HepG2 (cell line): ENCODE measurements around the gene AQP11. TPM values are rescaled to one million over a fixed set of nuclear protein-coding genes. Genes with fewer than 3 reads are reported as not detected.

Experiments used
- ATAC-seq: fragments of 200-7000 bp; cut with Tn5 transposase; 3 replicates; pipeline ENCODE4 v1.9.1; 2020; ENCODE audit warnings: mild to moderate bottlenecking, moderate library complexity
- BruUV-seq: library from RNA; stranded (reverse); fragments of 400-500 nt; replicated peaks from 2 replicates; lab custom pipeline; 2021; lab: Mats Ljungman, UMichigan
- CTCF ChIA-PET: fragments of 300-600 bp; formaldehyde crosslinking; extraction: SDS; loops from one replicate; lab custom pipeline; 2021; ENCODE audit warnings: low total read pairs, inconsistent platforms, low intra/inter-chr PET ratio; lab: Yijun Ruan, JAX
- POLR2A ChIA-PET: fragments of 350-600 bp; sonication (Branson Sonifier 250); formaldehyde crosslinking; loops from one replicate; lab custom pipeline; 2020; ENCODE audit warnings: antibody characterized with exemption, inconsistent platforms; lab: Yijun Ruan, JAX
- DNase-seq: peaks from one replicate; pipeline ENCODE4 v3.0.0-alpha.2; 2015; ENCODE audit warnings: low spot score
- FAIRE-seq: peaks from 3 replicates; lab custom pipeline; 2011; peaks lifted over from hg19 to GRCh38; lab: Jason Lieb, UNC
- H2AFZ ChIP-seq: one replicate; pipeline ENCODE4 v1.6.1; 2011; ENCODE audit warnings: low read length, inconsistent platforms
- H3K27ac ChIP-seq: fragments of 300-600 bp; 3 replicates; pipeline ENCODE4 v1.8.0; 2011; ENCODE audit warnings: mixed run types, mild to moderate bottlenecking, mixed read lengths, low read length, inconsistent platforms; ENCODE audit not compliant: insufficient read depth; ENCODE audit errors: extremely low read length
- H3K27me3 ChIP-seq, 2 experiments: fragments of 200-600 bp in 1 of 2; 2 replicates in 1 of 2; 3 replicates in 1 of 2; pipeline versions ENCODE4 v1.6.0 to v1.8.0; 2011; ENCODE audit warnings: low read length in 2 of 2, mild to moderate bottlenecking in 2 of 2, moderate library complexity in 2 of 2, inconsistent platforms in 1 of 2; ENCODE audit not compliant: insufficient read depth in 2 of 2, control insufficient read depth in 1 of 2
- H3K36me3 ChIP-seq, 2 experiments: fragments of 200-600 bp in 1 of 2; replicated peaks in 1 of 2; 2 replicates in 1 of 2; 3 replicates in 1 of 2; pipeline versions ENCODE4 v1.5.1 to v1.8.0; 2011; ENCODE audit warnings: low read length in 2 of 2, inconsistent platforms in 1 of 2; ENCODE audit not compliant: insufficient read depth in 2 of 2, control insufficient read depth in 1 of 2
- H3K4me1 ChIP-seq: 2 replicates; pipeline ENCODE4 v1.5.1; 2012; ENCODE audit warnings: low read length, inconsistent platforms; ENCODE audit not compliant: insufficient read depth
- H3K4me2 ChIP-seq: 2 replicates; pipeline ENCODE4 v1.6.0; 2011; ENCODE audit warnings: low read depth, low read length, inconsistent platforms
- H3K4me3 ChIP-seq, 3 experiments: fragments of 200-600 bp in 1 of 3; sonication (generic), shearing (Covaris generic) in 1 of 3; replicated peaks in 1 of 3; 2 replicates each; pipeline ENCODE4 v1.5.1; 2011 to 2016; ENCODE audit warnings: low read length in 3 of 3, inconsistent platforms in 2 of 3, low read depth in 2 of 3, mild to moderate bottlenecking in 2 of 3, control low read depth in 1 of 3, mixed read lengths in 1 of 3; ENCODE audit not compliant: insufficient read depth in 1 of 3
- H3K79me2 ChIP-seq: one replicate; pipeline ENCODE4 v1.6.1; 2011; ENCODE audit warnings: low read length, inconsistent platforms; ENCODE audit not compliant: insufficient read depth
- H3K9ac ChIP-seq: 2 replicates; pipeline ENCODE4 v1.6.0; 2011; ENCODE audit warnings: mild to moderate bottlenecking, low read depth, low read length, inconsistent platforms; ENCODE audit not compliant: insufficient read depth
- H3K9me3 ChIP-seq: 2 replicates; pipeline ENCODE4 v1.5.1; 2012; ENCODE audit warnings: mild to moderate bottlenecking, low read length
- H4K20me1 ChIP-seq: 2 replicates; pipeline ENCODE4 v1.6.0; 2011; ENCODE audit warnings: inconsistent platforms, mild to moderate bottlenecking, low read length, moderate library complexity; ENCODE audit not compliant: insufficient read depth
- AGO1 ChIP-seq: fragments of 200-400 bp; formaldehyde crosslinking; IDR thresholded peaks from 2 replicates; pipeline ENCODE4 v1.6.1; 2017; ENCODE audit warnings: mild to moderate bottlenecking, low read depth, low read length, moderate library complexity; ENCODE audit not compliant: poor library complexity, severe bottlenecking
- ELF3 ChIP-seq: IDR thresholded peaks from 2 replicates; pipeline ENCODE4 v1.6.1; 2016; ENCODE audit warnings: missing genetic modification reagents, missing compliant biosample characterization
- GLI4 ChIP-seq: sonication (generic); formaldehyde crosslinking; IDR thresholded peaks from 2 replicates; pipeline ENCODE4 v1.5.1; 2020; ENCODE audit warnings: missing genetic modification reagents, mild to moderate bottlenecking, moderate library complexity, borderline replicate concordance
- HNF4G ChIP-seq, 2 experiments: sonication (generic) in 1 of 2; formaldehyde crosslinking in 1 of 2; IDR thresholded peaks; 2 replicates each; pipeline versions ENCODE4 v1.4.0 to v1.6.1; 2011 to 2020; ENCODE audit warnings: borderline replicate concordance in 2 of 2, low read depth in 2 of 2, mild to moderate bottlenecking in 2 of 2, low read length in 1 of 2, missing genetic modification reagents in 1 of 2, moderate library complexity in 1 of 2
- NKX3-1 ChIP-seq: sonication (generic); formaldehyde crosslinking; IDR thresholded peaks from 2 replicates; pipeline ENCODE4 v1.5.0; 2020; ENCODE audit warnings: missing genetic modification reagents
- RBM22 ChIP-seq: fragments of 200-400 bp; formaldehyde crosslinking; optimal IDR thresholded peaks from 2 replicates; pipeline ENCODE3; 2017; ENCODE audit warnings: mild to moderate bottlenecking, low read length, moderate library complexity
- SMAD3 ChIP-seq: sonication (generic); formaldehyde crosslinking; IDR thresholded peaks from 2 replicates; pipeline ENCODE4 v1.4.0; 2020; ENCODE audit warnings: missing genetic modification reagents
- TBX3 ChIP-seq: fragments of 450-650 bp; IDR thresholded peaks from 2 replicates; pipeline ENCODE4 v1.6.1; 2017; ENCODE audit warnings: antibody characterized with exemption, mild to moderate bottlenecking, inconsistent platforms, borderline replicate concordance
- TSC22D2 ChIP-seq: sonication (generic); formaldehyde crosslinking; IDR thresholded peaks from 2 replicates; pipeline ENCODE4 v1.5.1; 2020; ENCODE audit warnings: missing genetic modification reagents, mild to moderate bottlenecking, borderline replicate concordance
- ZNF260 ChIP-seq: sonication (generic); formaldehyde crosslinking; IDR thresholded peaks from 2 replicates; pipeline ENCODE4 v1.4.0; 2020; ENCODE audit warnings: missing genetic modification reagents, low read depth, mild to moderate bottlenecking, borderline replicate concordance
- WGBS: methylation state at CpG from one replicate; pipeline ENCODE4 v1.1.6; 2017; ENCODE audit warnings: low lambda C conversion rate; 5-methylcytosine and 5-hydroxymethylcytosine counted together
- in situ Hi-C: cut with HindIII; loops from 2 replicates; pipeline ENCODE4 v1.10.0; 2017; ENCODE audit warnings: low pct_unique_long_range_greater_than_20kb; ENCODE audit not compliant: extremely low pct_ligation_motif_present
- intact Hi-C: fragments of 100-400 bp; cut with micrococcal nuclease; formaldehyde crosslinking; loops from one replicate; pipeline ENCODE4 v1.10.0; 2022; ENCODE audit not compliant: unreplicated experiment
- polyA plus RNA-seq, 8 experiments: library from polyadenylated mRNA; depleted of rRNA in 3 of 8; stranded (reverse) in 7 of 8; unstranded in 1 of 8; fragments of >200 nt; fragmentation: Illumina TruSeq in 4 of 8; extraction: Trizol in 4 of 8; gene quantifications; 2 replicates each; pipeline versions ENCODE4 v1.2.1 to v1.2.3, GENCODE V29; 2011 to 2016; ENCODE audit warnings: low read depth in 4 of 8, missing spikeins in 1 of 8, mixed read lengths in 1 of 8; ENCODE audit not compliant: insufficient read depth in 1 of 8
- total RNA-seq, 5 experiments: library from RNA; depleted of rRNA; stranded (reverse); fragments of >200 nt; fragmentation: Illumina TruSeq; extraction: Trizol; gene quantifications; 2 replicates each; pipeline ENCODE4 v1.2.3, GENCODE V29; 2016; ENCODE audit warnings: low read depth in 1 of 5
- TF ChIP-seq, protein P1 (sequence below): sonication (generic); formaldehyde crosslinking; IDR thresholded peaks from 2 replicates; pipeline ENCODE4 v1.8.1; 2023; ENCODE audit warnings: mild to moderate bottlenecking, missing genetic modification reagents
- TF ChIP-seq, protein P2 (sequence below): sonication (generic); formaldehyde crosslinking; IDR thresholded peaks from 2 replicates; pipeline ENCODE4 v1.9.0; 2022; ENCODE audit warnings: low read depth, missing genetic modification reagents
- TF ChIP-seq, protein P3 (sequence below): sonication (generic); formaldehyde crosslinking; IDR thresholded peaks from 2 replicates; pipeline ENCODE4 v1.8.0; 2022; ENCODE audit warnings: missing genetic modification reagents, mild to moderate bottlenecking, borderline replicate concordance

Gene AQP11
- total and polyA plus RNA-seq, 2 of the 13 experiments (the other 11 are each of a cell fraction or from before 2014, with no cell fraction given) = 10.4 to 15.3 TPM

DNA sequence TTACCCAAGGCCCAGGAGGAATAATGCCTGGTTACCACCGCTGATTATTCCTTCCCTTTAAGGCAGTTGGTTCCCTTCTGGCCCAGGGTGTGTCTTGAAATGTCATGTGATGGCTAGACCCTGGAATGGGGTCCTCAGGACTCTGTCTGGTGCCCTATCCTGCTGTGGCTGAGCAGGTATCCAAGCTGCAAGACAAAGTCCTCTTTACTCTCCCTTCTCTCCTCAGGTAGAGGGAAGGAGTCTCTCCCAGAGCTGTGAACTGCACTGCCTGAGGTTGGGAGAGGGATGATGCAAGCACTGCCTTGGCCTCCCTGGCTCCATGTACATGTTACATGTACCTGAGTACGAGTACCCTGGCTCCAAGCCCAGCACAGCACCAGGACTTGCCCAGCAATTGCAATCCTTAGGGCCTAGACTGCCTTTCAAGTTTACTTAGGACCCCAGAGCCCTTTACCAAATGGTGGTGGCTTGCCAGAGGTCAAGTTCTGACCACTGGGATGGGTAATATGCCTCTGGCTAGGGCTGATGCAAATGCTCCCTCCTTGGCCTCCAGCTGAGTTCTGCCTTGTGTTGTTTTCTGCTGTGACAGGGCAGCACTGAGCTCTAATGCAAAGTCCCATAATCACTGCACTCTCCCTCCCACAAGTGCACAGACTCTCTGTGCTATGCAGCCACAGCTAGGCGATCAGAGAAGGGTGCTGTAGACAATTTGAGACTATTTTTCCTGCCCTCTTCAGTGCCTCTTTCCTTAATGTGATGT is 20.7 kb upstream of the AQP11 start:
- intact Hi-C loops (no loop called here), in situ Hi-C loops (no loop called here)
- no peaks in the 10 kb centered on the region for H3K27me3 ChIP-seq
- no peak overlapping the region for H3K4me3 ChIP-seq
- H3K4me1 ChIP-seq = no peaks in the 10 kb centered on the region
- ChIA-PET POLR2A (no interaction called here), CTCF (no interaction called here)
- H3K9me3 ChIP-seq = no peaks in the 10 kb centered on the region
- H3K9ac ChIP-seq = no peak overlapping the region
- no peak for ATAC-seq
- TF ChIP-seq ELF3 (CRISPR knock-in tag) (no peak), RBM22 (no peak), AGO1 (no peak), SMAD3 (CRISPR knock-in tag) (no peak), HNF4G (IDR thresholded peaks at IDR 0.05; ENCODE audit: borderline replicate concordance, low read depth, low read length) (no peak), HNF4G (CRISPR knock-in tag; IDR thresholded peaks at IDR 0.05; ENCODE audit: borderline replicate concordance, low read depth) (no peak), GLI4 (no peak), TSC22D2 (no peak), TBX3 (no peak), NKX3-1 (CRISPR knock-in tag) (no peak), ZNF260 (CRISPR knock-in tag) (no peak)
- TF ChIP-seq, protein P1, sequence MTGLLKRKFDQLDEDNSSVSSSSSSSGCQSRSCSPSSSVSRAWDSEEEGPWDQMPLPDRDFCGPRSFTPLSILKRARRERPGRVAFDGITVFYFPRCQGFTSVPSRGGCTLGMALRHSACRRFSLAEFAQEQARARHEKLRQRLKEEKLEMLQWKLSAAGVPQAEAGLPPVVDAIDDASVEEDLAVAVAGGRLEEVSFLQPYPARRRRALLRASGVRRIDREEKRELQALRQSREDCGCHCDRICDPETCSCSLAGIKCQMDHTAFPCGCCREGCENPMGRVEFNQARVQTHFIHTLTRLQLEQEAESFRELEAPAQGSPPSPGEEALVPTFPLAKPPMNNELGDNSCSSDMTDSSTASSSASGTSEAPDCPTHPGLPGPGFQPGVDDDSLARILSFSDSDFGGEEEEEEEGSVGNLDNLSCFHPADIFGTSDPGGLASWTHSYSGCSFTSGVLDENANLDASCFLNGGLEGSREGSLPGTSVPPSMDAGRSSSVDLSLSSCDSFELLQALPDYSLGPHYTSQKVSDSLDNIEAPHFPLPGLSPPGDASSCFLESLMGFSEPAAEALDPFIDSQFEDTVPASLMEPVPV (CRISPR knock-in tag) = no peak
- TF ChIP-seq, protein P2, sequence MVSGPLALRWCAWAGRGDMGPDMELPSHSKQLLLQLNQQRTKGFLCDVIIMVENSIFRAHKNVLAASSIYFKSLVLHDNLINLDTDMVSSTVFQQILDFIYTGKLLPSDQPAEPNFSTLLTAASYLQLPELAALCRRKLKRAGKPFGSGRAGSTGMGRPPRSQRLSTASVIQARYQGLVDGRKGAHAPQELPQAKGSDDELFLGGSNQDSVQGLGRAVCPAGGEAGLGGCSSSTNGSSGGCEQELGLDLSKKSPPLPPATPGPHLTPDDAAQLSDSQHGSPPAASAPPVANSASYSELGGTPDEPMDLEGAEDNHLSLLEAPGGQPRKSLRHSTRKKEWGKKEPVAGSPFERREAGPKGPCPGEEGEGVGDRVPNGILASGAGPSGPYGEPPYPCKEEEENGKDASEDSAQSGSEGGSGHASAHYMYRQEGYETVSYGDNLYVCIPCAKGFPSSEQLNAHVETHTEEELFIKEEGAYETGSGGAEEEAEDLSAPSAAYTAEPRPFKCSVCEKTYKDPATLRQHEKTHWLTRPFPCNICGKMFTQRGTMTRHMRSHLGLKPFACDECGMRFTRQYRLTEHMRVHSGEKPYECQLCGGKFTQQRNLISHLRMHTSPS (CRISPR knock-in tag) = no peak
- TF ChIP-seq, protein P3, sequence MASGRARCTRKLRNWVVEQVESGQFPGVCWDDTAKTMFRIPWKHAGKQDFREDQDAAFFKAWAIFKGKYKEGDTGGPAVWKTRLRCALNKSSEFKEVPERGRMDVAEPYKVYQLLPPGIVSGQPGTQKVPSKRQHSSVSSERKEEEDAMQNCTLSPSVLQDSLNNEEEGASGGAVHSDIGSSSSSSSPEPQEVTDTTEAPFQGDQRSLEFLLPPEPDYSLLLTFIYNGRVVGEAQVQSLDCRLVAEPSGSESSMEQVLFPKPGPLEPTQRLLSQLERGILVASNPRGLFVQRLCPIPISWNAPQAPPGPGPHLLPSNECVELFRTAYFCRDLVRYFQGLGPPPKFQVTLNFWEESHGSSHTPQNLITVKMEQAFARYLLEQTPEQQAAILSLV (CRISPR knock-in tag) = no peak
- H3K4me2 ChIP-seq = no peak overlapping the region
- 100% methylated on average over 2 of the region's 3 CpGs for WGBS
- no peak for DNase-seq
- H2AFZ ChIP-seq = no peak overlapping the region
- no TSS peak for BruUV-seq
- no peaks in the 10 kb centered on the region for H3K79me2 ChIP-seq
- H3K36me3 ChIP-seq = no peaks in the 10 kb centered on the region
- H3K27ac ChIP-seq = no peak overlapping the region
- FAIRE-seq = no peak
- no peaks in the 10 kb centered on the region for H4K20me1 ChIP-seq
